Measurements from ENCODE around the gene DOCK1. TPM values are rescaled to one million over a fixed set of nuclear protein-coding genes. Genes with fewer than 3 reads are reported as not detected.
A peak's percentile ranks its signal among the peaks of the same experiment; 100 is the strongest.
"Not testable (repeated sequence)": the region's sequence is repeated elsewhere in the genome, so short reads cannot be mapped to it uniquely, and the experiment has no call there.

Gene DOCK1
- 44.5 and 47.9 TPM in 2 replicates for total RNA-seq (2014; rRNA removed; shearing (Covaris generic))

DNA sequence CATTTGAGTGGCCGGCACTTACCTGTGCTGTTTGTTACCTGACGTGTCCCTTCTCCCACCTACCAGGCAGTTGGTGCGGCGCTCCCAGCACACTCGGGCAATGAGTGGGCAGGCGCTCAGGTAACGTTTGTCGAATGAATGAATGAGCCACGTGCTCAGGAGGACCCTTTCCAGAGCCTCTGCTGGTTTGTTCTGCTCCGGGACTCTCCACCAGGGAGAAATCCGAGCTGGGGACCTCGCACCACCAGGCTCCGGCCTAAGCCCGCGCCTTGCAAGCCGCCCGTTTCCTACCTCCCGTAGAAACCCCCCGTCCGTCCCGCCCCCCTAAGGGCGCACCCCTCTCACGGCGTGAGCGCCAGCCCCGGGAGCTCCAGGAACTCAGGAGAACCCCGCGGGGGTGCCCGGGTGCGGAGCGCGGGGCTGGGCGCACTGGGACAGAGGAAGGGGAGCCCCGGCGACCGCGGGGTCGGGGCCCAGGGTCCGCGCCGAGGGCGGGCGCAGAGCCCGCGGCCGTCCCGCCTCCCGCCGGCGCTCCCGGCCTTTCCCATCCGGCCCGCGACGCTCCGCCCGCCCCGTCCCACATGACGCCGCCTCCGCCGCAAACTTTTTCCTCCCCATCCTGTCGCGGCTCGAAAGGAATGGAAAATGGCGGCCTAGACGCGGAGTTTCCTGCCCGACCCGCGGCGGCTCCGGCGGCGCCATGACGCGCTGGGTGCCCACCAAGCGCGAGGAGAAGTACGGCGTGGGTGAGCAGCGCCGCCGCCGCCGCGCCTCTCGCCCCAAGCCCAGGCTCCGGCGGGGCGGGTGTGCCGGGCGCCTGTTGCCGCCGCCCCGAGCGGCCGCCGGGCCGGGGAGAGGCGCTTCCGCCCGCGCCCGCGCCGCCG, at the start of gene DOCK1:
TSS of gene DOCK1 (plus strand) at position 611 of the 884 bp plus-strand sequence. CDS start at position 701, 90 bp downstream.
- Histone ChIP-seq H3K36me3 (replicated peaks; ENCODE audit: control insufficient read depth, insufficient read depth, low read length) (no peaks in the 10 kb centered on the region), H3K4me3 (ENCODE audit: insufficient read depth, low read depth, low read length) (peak within 1 kb of the TSS; percentile 71), H3K27me3 (ENCODE audit: control insufficient read depth, insufficient read depth, low read length) (no peaks in the 10 kb centered on the region)
- DNase-seq = peak; percentile 95

DNA sequence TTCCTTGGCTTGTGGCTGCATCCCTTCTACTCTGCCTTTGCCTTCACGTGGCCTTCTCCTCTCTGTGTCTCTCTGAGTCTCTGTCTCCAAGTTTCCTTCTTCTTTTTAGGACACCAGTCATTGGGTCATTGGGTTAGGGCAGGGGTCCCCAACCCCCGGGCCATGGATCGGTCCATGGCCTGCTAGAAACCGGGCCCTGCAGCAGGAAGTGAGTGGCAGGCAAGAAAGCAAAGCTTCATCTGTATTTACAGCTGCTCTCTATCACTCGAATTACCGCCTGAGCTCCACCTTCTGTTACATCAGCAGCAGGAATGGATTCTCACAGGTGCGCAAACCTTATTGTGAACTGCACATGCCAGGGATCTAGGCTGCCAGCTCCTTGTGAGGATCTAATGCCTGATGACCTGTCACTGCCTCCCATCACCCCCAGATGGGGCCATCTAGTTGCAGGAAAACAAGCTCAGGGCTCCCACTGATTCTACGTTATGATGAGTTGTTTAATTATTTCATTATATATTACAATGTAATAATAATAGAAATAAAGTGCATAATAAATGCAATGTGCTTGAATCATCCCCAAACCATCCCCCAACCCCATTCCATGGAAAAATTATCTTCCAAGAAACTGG, 47.9 kb upstream of the DOCK1 start:
- Histone ChIP-seq H3K4me3 (ENCODE audit: insufficient read depth, low read depth, low read length) (no peak overlapping the region), H3K36me3 (replicated peaks; ENCODE audit: control insufficient read depth, insufficient read depth, low read length) (no peaks in the 10 kb centered on the region), H3K27me3 (ENCODE audit: control insufficient read depth, insufficient read depth, low read length) (no peaks in the 10 kb centered on the region)
- DNase-seq = no peak

DNA sequence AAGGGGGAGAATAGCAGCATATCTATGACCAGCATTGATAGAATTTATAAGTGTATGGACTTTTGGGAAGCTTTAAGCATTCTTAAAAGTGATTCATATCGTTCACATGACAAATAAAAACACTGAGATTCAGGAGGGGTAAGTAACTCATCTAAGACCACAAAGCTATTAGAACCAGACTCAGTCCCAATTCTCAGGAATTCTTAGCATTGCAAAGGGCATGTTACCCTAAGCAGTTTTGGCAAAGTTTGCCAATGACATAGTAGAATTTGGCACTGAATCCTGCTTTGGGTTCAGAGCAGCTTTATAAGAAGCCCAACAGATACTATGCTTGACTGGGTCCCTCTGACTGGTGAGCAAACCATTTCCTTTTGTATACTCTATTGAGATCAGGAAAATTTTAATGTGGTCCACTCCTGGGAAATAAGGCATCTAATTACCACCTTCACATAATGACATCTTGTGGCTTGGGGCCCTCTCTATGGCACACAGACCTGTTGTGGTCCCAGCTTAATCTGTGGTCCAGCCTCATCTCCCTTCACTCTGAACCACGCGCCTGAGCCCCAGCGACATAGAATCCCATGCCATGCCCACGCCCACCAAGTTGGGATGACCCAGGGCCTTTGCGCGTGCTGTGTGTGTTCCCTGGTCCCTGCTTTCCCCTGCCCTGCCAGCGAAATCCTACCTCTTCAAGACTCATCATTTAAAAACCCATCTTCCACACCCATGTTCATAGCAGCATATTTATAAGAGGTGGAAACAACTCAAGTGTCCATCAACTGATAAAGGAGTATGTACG, 37.5 kb upstream of the DOCK1 start:
- no peak for DNase-seq
- H3K4me3 ChIP-seq (ENCODE audit: insufficient read depth, low read depth, low read length) = no peak overlapping the region
- no peaks in the 10 kb centered on the region for H3K27me3 ChIP-seq (ENCODE audit: control insufficient read depth, insufficient read depth, low read length)
- H3K36me3 ChIP-seq (replicated peaks; ENCODE audit: control insufficient read depth, insufficient read depth, low read length) = no peaks in the 10 kb centered on the region

DNA sequence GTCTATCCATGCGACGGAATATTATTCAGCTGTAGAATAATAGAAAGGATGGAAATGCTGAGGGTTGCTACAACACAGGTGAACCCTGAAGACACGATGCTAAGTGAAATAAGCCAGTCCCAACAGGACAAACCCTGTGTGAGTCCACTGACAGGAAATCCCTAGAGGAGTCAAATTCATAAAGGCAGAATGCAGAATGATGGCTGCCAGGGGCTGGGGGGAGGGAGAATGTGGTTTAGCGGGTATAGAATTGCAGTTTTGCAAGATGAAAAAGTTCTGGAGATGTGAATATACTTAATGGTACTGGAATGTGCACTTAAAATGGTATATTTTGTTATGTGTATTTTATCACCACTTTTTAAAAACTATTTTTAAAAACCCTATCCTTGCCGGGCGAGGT, 36.9 kb upstream of the DOCK1 start:
- DNase-seq = no peak
- no peaks in the 10 kb centered on the region for H3K36me3 ChIP-seq (replicated peaks; ENCODE audit: control insufficient read depth, insufficient read depth, low read length)
- no peak overlapping the region for H3K4me3 ChIP-seq (ENCODE audit: insufficient read depth, low read depth, low read length)
- no peaks in the 10 kb centered on the region for H3K27me3 ChIP-seq (ENCODE audit: control insufficient read depth, insufficient read depth, low read length)

DNA sequence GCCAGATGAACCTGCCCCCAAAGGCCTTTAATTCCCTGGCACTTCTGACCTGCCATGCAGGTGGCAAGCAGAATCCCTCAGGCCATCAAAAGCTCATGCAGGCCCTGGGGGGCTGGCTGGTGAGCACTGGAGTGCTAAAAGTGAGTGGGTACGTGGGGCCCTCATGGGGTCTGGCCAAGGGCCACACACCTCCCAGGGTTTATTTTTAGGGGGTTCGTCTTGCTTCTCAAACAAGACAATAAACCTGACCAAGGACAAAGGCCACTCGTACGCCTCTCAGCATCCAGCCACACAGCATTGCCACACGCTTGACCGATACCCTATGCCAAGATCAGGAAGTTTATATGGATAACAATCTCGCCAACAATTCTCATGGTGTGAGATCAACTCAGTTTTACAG, 33.1 kb upstream of the DOCK1 start:
- Histone ChIP-seq H3K36me3 (replicated peaks; ENCODE audit: control insufficient read depth, insufficient read depth, low read length) (no peaks in the 10 kb centered on the region), H3K4me3 (ENCODE audit: insufficient read depth, low read depth, low read length) (no peak overlapping the region), H3K27me3 (ENCODE audit: control insufficient read depth, insufficient read depth, low read length) (no peaks in the 10 kb centered on the region)
- DNase-seq = no peak

DNA sequence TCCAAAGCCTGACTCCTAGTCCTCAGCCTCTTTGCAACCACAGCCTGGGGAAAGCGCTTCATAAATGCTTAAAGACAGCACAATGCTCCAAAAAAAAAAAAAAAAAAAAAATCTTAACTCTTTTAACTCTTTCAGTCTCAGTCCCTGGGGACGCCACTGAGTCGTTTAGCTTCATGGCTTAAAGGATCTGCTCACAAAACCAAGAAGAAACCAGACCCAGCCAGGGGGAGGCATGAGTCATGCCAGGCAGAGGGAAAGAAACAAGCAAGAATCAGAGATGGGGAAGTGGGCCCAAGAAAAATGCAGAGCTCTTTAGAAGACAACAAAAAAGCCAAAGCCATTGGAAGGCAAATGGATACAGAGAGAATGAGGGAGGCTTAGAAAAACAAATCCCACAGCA, 32.5 kb upstream of the DOCK1 start:
- DNase-seq = peak; percentile 49
- no peaks in the 10 kb centered on the region for H3K27me3 ChIP-seq (ENCODE audit: control insufficient read depth, insufficient read depth, low read length)
- H3K36me3 ChIP-seq (replicated peaks; ENCODE audit: control insufficient read depth, insufficient read depth, low read length) = no peaks in the 10 kb centered on the region
- no peak overlapping the region for H3K4me3 ChIP-seq (ENCODE audit: insufficient read depth, low read depth, low read length)

DNA sequence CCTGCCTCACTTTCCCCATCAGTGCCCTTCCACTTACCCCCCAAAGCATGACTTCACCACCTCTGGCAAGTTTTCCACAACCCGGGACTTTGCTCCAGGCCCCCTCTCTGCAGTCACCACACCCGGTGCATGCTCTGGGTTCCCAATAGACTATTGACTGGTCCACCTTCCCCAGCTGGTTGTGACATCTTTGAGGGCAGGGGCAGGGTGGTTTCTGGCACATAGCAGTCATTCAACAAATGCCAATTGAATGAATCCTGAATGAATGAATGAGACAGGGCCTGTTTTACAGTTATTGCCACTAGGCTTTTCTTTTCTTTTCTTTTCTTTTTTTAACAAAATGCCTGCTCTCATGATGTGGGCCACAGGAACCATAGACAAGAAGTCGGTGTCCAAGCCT, 28.8 kb upstream of the DOCK1 start:
- Histone ChIP-seq H3K36me3 (replicated peaks; ENCODE audit: control insufficient read depth, insufficient read depth, low read length) (no peaks in the 10 kb centered on the region), H3K27me3 (ENCODE audit: control insufficient read depth, insufficient read depth, low read length) (no peaks in the 10 kb centered on the region), H3K4me3 (ENCODE audit: insufficient read depth, low read depth, low read length) (no peak overlapping the region)
- DNase-seq = no peak

DNA sequence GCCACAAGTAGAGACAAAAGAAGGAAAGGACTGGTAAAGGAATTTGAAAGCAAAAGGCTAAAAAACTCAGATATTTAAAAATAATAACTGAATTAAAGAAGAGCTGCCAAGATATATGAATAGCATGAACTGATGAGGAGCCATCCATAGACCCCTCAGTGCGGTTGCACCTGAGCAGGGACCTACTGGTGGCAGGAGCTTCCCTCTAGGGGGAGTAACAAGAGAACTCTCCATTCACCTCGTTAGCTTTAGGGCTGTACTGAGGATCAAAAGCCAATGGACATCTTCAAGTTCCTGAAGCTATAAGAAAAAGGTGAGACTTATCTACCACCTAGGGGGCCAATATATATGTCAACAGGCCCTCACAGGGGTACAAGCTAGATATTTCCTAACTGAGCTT, 27.8 kb upstream of the DOCK1 start:
- Histone ChIP-seq H3K36me3 (replicated peaks; ENCODE audit: control insufficient read depth, insufficient read depth, low read length) (no peaks in the 10 kb centered on the region), H3K27me3 (ENCODE audit: control insufficient read depth, insufficient read depth, low read length) (no peaks in the 10 kb centered on the region), H3K4me3 (ENCODE audit: insufficient read depth, low read depth, low read length) (no peak overlapping the region)
- no peak for DNase-seq

DNA sequence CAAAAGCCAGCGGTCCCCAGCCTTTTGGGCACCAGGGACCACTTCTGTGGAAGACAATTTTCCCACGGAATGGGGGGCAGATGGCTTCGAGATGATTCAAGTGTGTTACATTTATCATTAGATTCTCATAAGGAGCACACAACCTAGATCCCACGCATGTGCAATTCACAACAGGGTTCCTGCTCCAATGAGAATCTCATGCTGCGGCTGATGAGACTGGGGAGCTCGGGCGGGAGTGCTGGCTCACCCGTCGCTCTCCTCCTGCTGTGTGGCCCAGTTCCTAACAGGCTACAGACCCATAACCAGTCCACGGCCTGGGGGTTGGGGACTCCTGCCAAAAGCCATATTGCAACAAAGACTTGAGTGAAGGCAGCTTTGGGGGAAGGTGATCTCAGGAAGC, 26.6 kb upstream of the DOCK1 start:
- Histone ChIP-seq H3K36me3 (replicated peaks; ENCODE audit: control insufficient read depth, insufficient read depth, low read length) (no peaks in the 10 kb centered on the region), H3K27me3 (ENCODE audit: control insufficient read depth, insufficient read depth, low read length) (no peaks in the 10 kb centered on the region), H3K4me3 (ENCODE audit: insufficient read depth, low read depth, low read length) (no peak overlapping the region)
- no peak for DNase-seq

DNA sequence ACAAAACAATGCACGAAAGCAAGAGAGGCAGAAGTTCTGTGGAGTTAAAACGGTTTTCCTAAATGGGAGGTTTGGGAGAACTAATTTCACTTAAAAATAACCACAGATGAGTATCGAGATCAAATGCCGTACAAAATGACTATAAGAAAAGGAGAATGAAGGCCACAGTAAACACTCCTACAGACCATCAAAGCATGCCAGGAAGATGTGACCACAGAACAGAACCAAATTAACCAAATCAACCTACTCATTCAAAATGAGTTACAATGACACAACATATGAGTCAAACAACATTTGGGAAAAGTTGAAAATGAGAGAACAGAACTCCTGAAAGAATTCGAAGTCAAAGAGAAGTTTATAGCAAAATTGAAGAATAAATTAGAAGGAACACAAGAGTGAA, 24.3 kb upstream of the DOCK1 start:
- no peaks in the 10 kb centered on the region for H3K36me3 ChIP-seq (replicated peaks; ENCODE audit: control insufficient read depth, insufficient read depth, low read length)
- no peaks in the 10 kb centered on the region for H3K27me3 ChIP-seq (ENCODE audit: control insufficient read depth, insufficient read depth, low read length)
- no peak overlapping the region for H3K4me3 ChIP-seq (ENCODE audit: insufficient read depth, low read depth, low read length)
- no peak for DNase-seq

DNA sequence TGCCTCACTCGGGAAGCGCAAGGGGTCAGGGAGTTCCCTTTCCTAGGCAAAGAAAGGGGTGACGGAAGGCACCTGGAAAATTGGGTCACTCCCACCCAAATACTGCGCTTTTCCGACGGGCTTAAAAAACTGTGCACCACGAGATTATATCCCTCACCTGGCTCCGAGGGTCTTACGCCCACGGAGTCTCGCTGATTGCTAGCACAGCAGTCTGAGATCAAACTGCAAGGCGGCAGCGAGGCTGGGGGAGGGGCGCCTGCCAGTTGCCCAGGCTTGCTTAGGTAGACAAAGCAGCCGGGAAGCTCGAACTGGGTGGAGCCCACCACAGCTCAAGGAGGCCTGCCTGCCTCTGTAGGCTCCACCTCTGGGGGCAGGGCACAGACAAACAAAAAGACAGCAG, 23.2 kb upstream of the DOCK1 start:
- not testable (repeated sequence) for DNase-seq; H3K36me3 ChIP-seq (replicated peaks; ENCODE audit: control insufficient read depth, insufficient read depth, low read length); H3K27me3 ChIP-seq (ENCODE audit: control insufficient read depth, insufficient read depth, low read length)
- peak overlapping the region; percentile 42 for H3K4me3 ChIP-seq (ENCODE audit: insufficient read depth, low read depth, low read length)

DNA sequence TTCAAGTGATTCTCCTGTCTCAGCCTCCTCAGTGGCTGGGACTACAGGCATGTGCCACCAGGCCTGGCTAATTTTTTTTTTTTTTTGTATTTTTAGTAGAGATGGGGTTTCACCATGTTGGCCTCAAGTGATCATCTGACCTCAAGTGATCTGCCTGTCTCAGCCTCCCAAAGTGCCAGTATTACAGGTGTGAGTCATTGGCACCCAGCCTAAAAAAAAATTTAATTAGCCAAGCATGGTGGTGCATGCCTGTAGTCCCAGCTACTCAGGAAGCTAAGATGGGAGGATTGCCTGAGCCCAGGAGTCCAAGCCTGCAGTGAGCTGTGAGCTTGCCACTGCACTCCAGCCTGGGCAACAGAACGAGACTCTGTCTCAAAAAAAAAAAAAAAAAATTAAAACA, 16.8 kb upstream of the DOCK1 start:
- not testable (repeated sequence) for DNase-seq; H3K4me3 ChIP-seq (ENCODE audit: insufficient read depth, low read depth, low read length); H3K27me3 ChIP-seq (ENCODE audit: control insufficient read depth, insufficient read depth, low read length); H3K36me3 ChIP-seq (replicated peaks; ENCODE audit: control insufficient read depth, insufficient read depth, low read length)

DNA sequence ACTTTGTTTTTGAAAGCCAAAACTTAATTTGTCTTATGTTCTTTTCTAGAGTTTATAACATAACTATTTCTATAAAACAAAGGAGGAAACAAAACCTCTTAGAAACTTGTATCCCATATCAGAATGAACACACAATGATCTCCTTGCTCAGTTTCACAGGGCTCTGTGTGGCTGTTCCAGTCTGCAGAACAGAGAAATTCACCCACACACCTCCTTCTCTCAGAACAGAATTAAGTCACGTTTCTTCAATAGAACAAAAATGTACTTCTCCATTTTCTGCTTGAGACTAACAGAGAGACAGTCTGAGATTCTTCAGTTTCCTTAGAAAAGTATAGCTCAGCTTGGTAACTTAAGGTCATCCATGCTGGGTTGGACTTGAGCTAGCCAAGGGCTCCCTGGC, 15.8 kb upstream of the DOCK1 start:
- DNase-seq = no peak
- H3K4me3 ChIP-seq (ENCODE audit: insufficient read depth, low read depth, low read length) = no peak overlapping the region
- H3K36me3 ChIP-seq (replicated peaks; ENCODE audit: control insufficient read depth, insufficient read depth, low read length) = no peaks in the 10 kb centered on the region
- no peaks in the 10 kb centered on the region for H3K27me3 ChIP-seq (ENCODE audit: control insufficient read depth, insufficient read depth, low read length)

DNA sequence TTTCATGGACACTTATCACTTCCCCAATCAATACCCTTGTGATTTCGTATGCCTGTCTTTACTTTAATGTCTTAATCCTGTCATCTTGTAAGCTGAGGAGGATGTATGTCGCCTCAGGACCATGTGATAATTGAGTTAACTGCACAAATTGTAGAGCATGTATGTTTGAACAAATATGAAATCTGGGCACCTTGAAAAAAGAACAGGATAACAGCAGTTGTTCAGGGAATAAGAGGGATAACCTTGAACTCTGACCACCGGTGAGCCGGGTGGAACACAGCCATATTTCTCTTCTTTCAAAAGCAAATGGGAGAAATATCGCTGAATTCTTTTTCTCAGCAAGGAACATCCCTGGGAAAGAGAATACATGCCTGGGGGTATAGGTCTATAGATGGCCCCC, 14.4 kb upstream of the DOCK1 start:
- H3K27me3 ChIP-seq (ENCODE audit: control insufficient read depth, insufficient read depth, low read length); H3K36me3 ChIP-seq (replicated peaks; ENCODE audit: control insufficient read depth, insufficient read depth, low read length); H3K4me3 ChIP-seq (ENCODE audit: insufficient read depth, low read depth, low read length); DNase-seq: not testable (repeated sequence)

Measured in H7 (cell line).